ENCODE measurements around the gene LYSET.

- no peak for TF ChIP-seq EZH2 (IDR thresholded peaks at IDR 0.05)
- TF ChIP-seq CTCF (IDR thresholded peaks at IDR 0.05): no peak
Measured at GRCh38 chr14:93214598-93214997, 29.5 kb downstream of the LYSET start.

Data from neural progenitor cell (in vitro differentiated cells).